ENCODE measurements around the gene OR2T11. TPM values are rescaled to one million over a fixed set of nuclear protein-coding genes. Genes with fewer than 3 reads are reported as not detected.

Gene OR2T11
- total and polyA plus RNA-seq, 8 donors, result 0.04 to 0.12 (median 0.09) TPM; not detected in 5

GRCh38 chr1:248621770-248622169, 13.1 kb downstream of the OR2T11 start:
- Histone ChIP-seq H3K4me3 (no peak overlapping the region), H3K27me3 (no peaks in the 10 kb centered on the region), H3K4me1 (no peaks in the 10 kb centered on the region), H3K9me3 (no peaks in the 10 kb centered on the region), H3K36me3 (no peaks in the 10 kb centered on the region), H3K27ac (no peak overlapping the region)
- intact Hi-C loops (cut with DNase I), result loop anchor here in 1 of 3 donors (5.0 to 10.0 kb wide), 2 partner anchors 73 to 186 kb away; no protein-coding TSS in a partner anchor
- 42 to 62% methylated on average over 7 of the region's 7 CpGs for WGBS, 2 donors
- DNase-seq (no peak), ATAC-seq (no peak), FAIRE-seq (no peak)
- no peak for TF ChIP-seq CTCF (IDR thresholded peaks at IDR 0.05)

- peak in 3 of 4 donors; percentile 42 to 66 (median 54) for TF ChIP-seq CTCF (IDR thresholded peaks at IDR 0.05)
- WGBS, 2 donors, result 0 to 5% methylated on average over 3 of the region's 3 CpGs
- ATAC-seq, result peak in 3 of 4 donors; percentile 73 to 83 (median 78)
These were observed 16.0 kb downstream of the OR2T11 start for GRCh38 chr1:248618878-248619277.

DNA sequence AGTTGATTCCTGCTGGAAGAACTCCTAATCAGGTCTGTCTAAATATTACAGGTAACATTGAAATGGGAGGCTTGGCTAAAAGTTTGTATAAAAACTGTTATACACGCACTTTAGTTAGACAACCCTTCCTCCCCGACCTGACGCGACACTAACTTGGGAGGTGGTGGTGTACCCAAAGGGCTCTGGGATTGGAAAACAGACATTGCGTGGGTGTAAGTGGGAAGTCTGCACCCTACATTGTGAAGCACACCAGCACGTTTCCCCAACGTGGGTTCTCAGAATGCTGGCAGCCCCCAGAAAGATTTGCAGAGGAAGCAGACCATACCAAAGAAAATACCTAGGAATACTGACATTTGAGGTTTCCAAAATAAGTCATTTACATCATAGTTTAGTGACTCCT, 16.8 kb downstream of the OR2T11 start:
- H3K4me3 ChIP-seq, result no peak overlapping the region
- 54 to 58% methylated on average over 7 of the region's 7 CpGs for WGBS, 2 donors
- H3K27ac ChIP-seq, result no peak overlapping the region
- H3K27me3 ChIP-seq, result no peaks in the 10 kb centered on the region
- H3K36me3 ChIP-seq, result no peaks in the 10 kb centered on the region
- no peak for TF ChIP-seq CTCF (IDR thresholded peaks at IDR 0.05)
- ATAC-seq, result no peak
- no peak for DNase-seq
- H3K4me1 ChIP-seq, result no peaks in the 10 kb centered on the region
- intact Hi-C loops (cut with DNase I), result loop anchor here in 1 of 3 donors (5.0 kb wide), 1 partner anchor 194 kb away; no protein-coding TSS in a partner anchor
- no peaks in the 10 kb centered on the region for H3K9me3 ChIP-seq
- no peak for FAIRE-seq

More at GRCh38 chr1:248618878-248619277, 16.0 kb downstream of the OR2T11 start:
- FAIRE-seq (no peak), DNase-seq (peak in 5 of 6 donors; percentile 35 to 81 (median 53))
- Histone ChIP-seq H3K4me1 (no peaks in the 10 kb centered on the region), H3K4me3 (no peak overlapping the region), H3K27me3 (no peaks in the 10 kb centered on the region), H3K27ac (no peak overlapping the region), H3K36me3 (no peaks in the 10 kb centered on the region), H3K9me3 (no peaks in the 10 kb centered on the region)
- intact Hi-C loops (cut with DNase I), result loop anchor here in 1 of 3 donors (5.0 kb wide), 1 partner anchor 193 kb away; no protein-coding TSS in a partner anchor

DNA sequence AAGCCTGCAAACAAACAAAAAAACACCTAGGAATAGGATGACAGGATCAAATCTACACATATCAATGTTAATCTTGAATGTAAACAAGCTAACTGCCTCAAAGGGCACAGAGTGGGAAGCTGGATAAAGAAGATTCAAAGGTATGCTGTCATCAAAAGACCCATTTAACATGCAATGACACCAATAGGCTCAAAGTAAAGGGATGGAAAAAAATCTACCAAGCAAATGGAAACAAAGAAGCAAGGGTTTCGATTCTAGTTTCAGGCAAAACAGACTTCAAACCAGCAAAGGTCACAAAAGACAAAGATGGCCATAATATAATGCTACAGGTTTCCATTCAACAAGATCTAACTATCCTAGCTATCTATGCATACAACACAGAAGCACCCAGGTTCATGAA, 21.1 kb downstream of the OR2T11 start:
- ATAC-seq (no peak), FAIRE-seq (no peak), DNase-seq (no peak)
- Histone ChIP-seq H3K4me3 (no peak overlapping the region), H3K36me3 (no peaks in the 10 kb centered on the region), H3K27me3 (peaks cover 0 to 5% (median 0%) of the 10 kb centered on the region in 4 donors), H3K27ac (no peak overlapping the region), H3K9me3 (no peaks in the 10 kb centered on the region), H3K4me1 (no peaks in the 10 kb centered on the region)
- TF ChIP-seq CTCF (IDR thresholded peaks at IDR 0.05), result no peak
- intact Hi-C loops (cut with DNase I), result no loop called here
- 58 to 68% methylated on average over 1 of the region's 1 CpG for WGBS, 2 donors

- ATAC-seq, result no peak
These were observed 22.9 kb downstream of the OR2T11 start for GRCh38 chr1:248611883-248612414.

More at GRCh38 chr1:248611883-248612414, 22.9 kb downstream of the OR2T11 start:
- intact Hi-C loops (cut with DNase I), result no loop called here
- H3K36me3 ChIP-seq, result no peaks in the 10 kb centered on the region
- peaks cover 0 to 5% (median 0%) of the 10 kb centered on the region in 4 donors for H3K27me3 ChIP-seq
- 81 to 87% methylated on average over 4 of the region's 4 CpGs for WGBS, 2 donors
- no peak for TF ChIP-seq CTCF (IDR thresholded peaks at IDR 0.05)
- FAIRE-seq, result no peak
- H3K4me3 ChIP-seq, result no peak overlapping the region
- no peaks in the 10 kb centered on the region for H3K4me1 ChIP-seq
- DNase-seq, result no peak
- H3K9me3 ChIP-seq, result no peaks in the 10 kb centered on the region
- no peak overlapping the region for H3K27ac ChIP-seq
